Stimulated activated CD4-positive, alpha-beta T cell treated with anti-CD3 and anti-CD28 coated beads, Interleukin-1b, Interleukin-23, amount 100 ng/mL, for 24 hours (primary cell): Measurements from ENCODE around the gene LIMS3.
"Not testable (repeated sequence)": the region's sequence is repeated elsewhere in the genome, so short reads cannot be mapped to it uniquely, and the experiment has no call there.

Experiments used
- DNase-seq, 4 experiments: peaks; one replicate each; pipeline ENCODE4 v3.0.0-alpha.2; 2020; ENCODE audit warnings: low read depth in 4 of 4, low spot score in 1 of 4

The LIMS3 gene, protein sequence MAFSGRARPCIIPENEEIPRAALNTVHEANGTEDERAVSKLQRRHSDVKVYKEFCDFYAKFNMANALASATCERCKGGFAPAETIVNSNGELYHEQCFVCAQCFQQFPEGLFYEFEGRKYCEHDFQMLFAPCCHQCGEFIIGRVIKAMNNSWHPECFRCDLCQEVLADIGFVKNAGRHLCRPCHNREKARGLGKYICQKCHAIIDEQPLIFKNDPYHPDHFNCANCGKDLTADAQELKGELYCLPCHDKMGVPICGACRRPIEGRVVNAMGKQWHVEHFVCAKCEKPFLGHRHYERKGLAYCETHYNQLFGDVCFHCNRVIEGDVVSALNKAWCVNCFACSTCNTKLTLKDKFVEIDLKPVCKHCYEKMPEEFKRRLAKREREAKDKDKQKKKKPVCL

GRCh38 chr2:109898462-109899336 is at the start of gene LIMS3:
LIMS3 (plus strand) TSS chr2:109898688; CDS start chr2:109898729, 41 bp downstream.
- not testable (repeated sequence) for DNase-seq

DNA sequence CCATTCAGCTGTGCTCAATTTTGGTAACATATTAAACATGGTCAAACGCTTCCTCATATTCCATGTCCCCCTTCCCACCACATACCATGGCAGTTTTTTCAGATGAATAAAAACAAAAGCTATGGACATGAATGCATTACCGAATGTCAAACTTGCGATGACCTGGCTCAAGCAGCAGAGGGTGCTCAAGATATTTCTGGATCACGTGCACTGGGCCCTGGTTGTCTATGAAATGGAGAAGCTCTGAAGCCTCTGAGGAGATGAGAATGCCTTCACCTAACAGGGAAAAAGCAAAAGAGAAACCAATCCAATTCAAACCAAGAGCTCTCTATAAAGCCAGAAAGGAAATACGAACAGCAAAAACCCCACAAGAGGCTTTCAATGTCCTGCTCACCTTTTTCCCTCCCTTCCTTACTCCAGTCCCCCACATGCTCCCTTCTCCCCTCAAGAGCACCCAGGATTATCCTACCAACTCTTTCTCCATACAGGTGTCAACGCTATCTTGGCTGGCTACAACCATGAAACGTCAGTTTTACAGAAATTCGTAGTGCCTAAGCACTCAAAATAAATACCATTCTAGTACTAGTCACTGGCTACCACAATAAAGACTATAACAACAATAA is 27.2 kb upstream of the LIMS3 start:
- DNase-seq = not testable (repeated sequence)

- not testable (repeated sequence) for DNase-seq
Measured at GRCh38 chr2:109876625-109877024, 21.9 kb upstream of the LIMS3 start.

- DNase-seq = not testable (repeated sequence)
Measured at GRCh38 chr2:109882112-109882511, 16.4 kb upstream of the LIMS3 start.

DNA sequence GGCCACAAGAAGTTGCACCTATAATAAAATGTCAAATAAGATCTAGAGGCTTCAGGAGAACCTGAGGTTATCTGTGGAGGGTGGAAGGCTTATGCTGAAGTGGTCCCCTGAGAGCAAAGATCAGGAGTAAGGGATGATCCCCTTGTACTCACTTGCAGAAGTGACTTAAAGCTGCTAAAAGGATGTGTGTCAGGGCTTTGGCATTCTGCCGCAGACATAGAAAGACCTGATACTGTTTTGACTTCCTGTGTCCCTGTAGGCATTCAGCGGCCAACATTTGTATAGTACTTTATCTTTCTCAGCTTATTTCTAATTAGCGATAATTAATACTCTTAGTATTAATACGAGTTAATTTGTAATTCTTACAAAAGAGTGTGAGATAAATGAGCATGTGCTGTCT is 10.1 kb upstream of the LIMS3 start:
- not testable (repeated sequence) for DNase-seq

- DNase-seq = not testable (repeated sequence)
Measured at GRCh38 chr2:109889909-109890308, 8.6 kb upstream of the LIMS3 start.

DNA sequence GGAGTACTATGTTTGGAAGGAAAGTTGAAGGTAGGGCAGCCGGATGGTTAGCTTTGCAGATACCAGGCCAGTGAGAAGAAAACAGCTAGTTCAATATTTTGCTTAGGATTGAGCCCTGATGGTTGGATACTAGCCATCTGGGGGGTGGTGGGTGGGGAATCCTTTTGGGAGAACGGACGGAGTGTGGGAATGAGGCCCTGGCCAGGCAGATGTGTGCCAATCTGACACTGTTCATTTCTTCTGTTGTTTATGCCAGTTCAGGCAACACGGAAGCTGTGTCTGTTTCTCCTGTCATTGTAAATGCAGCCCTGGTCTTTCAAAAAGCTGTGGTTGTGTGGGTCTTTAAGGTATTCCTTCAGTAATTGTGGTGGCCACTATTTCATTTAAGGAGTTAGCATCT is 7.5 kb upstream of the LIMS3 start:
- DNase-seq = not testable (repeated sequence)

DNA sequence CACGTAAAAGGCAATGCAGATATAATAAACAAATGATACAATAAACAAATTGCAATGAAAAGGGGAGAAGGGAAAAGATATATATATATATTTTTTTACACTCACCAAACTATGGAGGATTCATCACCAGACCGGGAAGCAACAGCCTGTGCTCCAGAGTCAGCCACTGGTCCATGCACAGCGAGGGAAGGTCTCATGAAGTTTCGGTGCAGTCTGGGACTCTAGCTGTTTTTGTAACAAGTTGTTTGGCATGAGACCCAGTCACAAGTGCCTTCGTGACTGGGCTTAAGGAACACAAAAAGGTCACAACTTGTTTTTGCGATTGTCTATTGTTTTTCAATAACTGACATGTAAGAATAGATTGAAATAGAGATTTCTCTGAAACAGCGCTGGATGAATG is 4.8 kb upstream of the LIMS3 start:
- DNase-seq = not testable (repeated sequence)

DNA sequence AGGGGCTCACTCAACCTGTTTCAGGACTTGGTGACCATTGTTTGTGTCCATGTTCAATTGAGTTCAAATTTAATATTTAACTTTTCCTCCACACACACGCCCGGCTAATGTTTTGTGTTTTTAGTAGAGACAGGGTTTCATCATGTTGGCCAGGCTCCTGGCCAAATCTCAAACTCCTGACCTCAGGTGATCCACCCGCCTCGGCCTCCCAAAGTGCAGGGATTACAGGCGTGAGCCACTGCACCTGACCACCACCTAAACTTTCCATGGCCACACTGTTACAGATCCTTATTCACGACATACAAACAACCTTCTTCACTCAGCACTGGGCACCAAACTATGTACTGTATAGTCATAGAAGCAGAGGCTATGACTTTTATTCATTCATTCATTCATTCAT is 4.3 kb upstream of the LIMS3 start:
- DNase-seq = not testable (repeated sequence)

- not testable (repeated sequence) for DNase-seq
Measured at GRCh38 chr2:109895090-109895869, 3.2 kb upstream of the LIMS3 start.

GRCh38 chr2:109896212-109896611 is 2.3 kb upstream of the LIMS3 start:
- DNase-seq = not testable (repeated sequence)

DNA sequence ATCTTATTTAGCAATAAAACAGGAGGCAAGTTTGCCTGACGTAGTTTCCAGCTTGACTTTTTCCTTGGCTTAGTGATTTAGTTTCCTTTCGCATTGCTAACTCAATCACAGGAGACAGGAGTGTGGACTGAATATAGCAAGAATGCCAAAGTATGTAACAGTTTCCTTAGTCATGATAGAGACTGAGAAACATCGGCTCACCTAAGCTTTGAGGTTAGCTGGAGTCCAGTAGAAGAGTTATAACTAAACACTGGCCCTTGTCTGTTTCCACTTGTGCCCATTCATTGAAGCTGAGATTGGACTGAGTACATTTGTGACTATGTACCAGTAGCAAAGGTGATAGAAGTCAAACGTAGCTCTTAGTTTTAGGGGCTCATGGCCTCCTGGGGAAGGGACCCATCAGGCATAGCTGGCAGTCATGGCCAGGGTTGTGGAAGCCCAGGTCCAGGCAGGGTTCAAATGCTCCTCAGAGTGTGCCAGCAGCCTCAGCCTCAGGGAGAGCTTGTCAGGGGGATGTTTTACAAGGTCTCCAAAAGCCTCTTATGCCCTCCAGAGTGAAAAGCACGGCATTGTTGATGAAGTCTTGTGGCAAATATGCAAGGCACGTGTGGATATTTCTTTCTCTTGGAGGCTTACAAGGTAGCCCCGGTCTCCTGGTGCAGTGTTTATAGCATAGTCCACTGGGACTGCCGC is 573 bp upstream of the LIMS3 start:
- DNase-seq = not testable (repeated sequence)

DNA sequence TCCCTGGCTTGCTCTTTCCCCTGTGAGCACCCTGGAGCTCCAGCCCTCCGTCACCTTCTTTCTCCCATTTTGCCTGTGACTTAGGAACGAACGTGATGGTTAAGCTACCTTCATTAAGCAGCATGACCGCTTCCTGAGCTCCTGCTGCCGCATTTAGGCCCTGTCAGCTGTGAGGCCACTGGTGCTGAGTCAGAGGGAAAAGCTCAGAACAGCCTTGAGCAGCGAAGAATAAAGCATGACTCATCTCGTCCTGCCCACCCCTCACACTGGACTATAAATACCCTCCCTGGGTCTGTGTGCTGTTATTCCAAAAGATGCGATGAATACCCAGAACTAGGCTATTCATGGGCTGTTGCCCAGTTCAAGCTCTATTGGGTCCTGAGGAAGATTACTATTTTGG is 7.3 kb downstream of the LIMS3 start:
- DNase-seq = not testable (repeated sequence)

- DNase-seq = not testable (repeated sequence)
Measured at GRCh38 chr2:109908626-109909025, 10.1 kb downstream of the LIMS3 start.

- DNase-seq = not testable (repeated sequence)
Measured at GRCh38 chr2:109910789-109911188, 12.3 kb downstream of the LIMS3 start.

GRCh38 chr2:109913911-109914310 is 15.4 kb downstream of the LIMS3 start:
- DNase-seq = not testable (repeated sequence)

- not testable (repeated sequence) for DNase-seq
Measured at GRCh38 chr2:109914552-109914951, 16.1 kb downstream of the LIMS3 start.

GRCh38 chr2:109915830-109916229 is 17.3 kb downstream of the LIMS3 start:
- not testable (repeated sequence) for DNase-seq

DNA sequence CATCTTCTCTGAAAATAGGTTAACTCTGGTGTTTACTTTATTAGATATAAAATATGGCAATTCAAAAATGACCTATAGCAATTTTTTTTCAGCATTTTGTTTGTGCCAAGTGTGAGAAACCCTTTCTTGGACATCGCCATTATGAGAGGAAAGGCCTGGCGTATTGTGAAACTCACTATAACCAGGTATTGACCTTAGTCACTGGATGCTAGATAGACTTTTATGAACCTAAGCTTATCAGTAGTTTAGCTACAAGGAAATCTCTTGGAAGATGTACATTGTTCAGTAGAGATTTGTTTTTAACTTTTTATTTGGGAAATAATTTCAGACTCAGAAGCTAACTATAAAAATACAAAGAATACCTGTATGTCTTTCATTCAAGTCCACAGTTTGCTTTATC is 21.7 kb downstream of the LIMS3 start:
- DNase-seq = not testable (repeated sequence)
